NCI-H1092 treated with DMSO at 0.1 percent for 48 hours (cell line): ENCODE results near the gene RAPGEF4.

Experiments
- DNase-seq: peaks from one replicate; lab custom pipeline; 2025; lab: John Stamatoyannopoulos, UW

Gene RAPGEF4

GRCh38 chr2:172905937-172906811 is 170.5 kb downstream of the RAPGEF4 start:
- no peak for DNase-seq

- no peak for DNase-seq
These were observed 172.6 kb downstream of the RAPGEF4 start for GRCh38 chr2:172908275-172908674.

- DNase-seq: no peak
These were observed 173.8 kb downstream of the RAPGEF4 start for GRCh38 chr2:172909454-172909853.

DNA sequence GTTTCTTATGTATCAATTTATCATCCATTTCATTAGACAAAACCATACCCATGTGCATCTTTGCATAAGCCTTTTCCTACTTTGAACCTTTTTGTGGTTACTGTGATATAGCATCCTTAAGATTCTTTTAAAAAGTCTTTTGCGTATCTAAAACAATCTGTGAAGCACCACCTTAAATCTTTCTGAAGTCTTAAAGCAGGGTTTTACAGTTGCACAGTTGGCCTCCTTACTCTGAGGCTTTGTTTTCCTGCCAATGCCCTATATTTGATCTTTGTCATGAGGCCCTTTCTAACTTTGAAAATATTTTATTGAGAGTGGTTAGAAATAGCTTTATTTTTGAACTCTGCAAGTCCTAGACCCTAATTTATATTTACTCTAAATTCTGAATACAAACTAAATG is 176.6 kb downstream of the RAPGEF4 start:
- no peak for DNase-seq

DNA sequence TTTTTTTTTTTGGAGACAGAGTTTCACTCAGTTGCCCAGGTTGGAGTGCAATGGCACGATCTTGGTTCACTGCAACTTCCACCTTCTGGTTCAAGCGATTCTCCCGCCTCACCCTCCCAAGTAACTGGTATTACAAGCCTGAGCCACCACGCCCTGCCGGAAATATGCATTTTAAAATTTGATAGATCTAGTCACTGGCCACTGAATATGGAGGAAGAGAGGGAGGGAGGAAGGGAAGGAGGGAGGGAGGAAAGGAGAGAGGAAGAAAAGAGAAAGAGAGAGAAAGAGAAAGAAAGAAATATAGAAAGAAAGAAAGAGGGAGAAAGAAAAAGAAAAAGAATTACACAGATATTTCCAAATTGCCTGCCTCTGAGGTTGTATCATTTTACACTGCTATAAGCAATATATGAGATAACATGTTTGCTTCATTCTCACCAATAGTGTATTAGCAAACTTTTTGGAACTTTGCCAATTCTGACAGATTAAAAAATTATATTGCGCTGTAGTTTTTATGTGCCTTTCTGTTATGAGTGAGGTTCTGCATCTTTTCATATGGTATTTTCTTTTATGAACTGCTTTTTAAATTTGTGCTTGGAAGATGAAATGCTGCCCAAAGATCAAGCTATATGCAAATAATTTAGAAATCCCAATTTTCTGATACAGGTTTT is 178.8 kb downstream of the RAPGEF4 start:
- no peak for DNase-seq

GRCh38 chr2:172917716-172918115 is 182.1 kb downstream of the RAPGEF4 start:
- no peak for DNase-seq

DNA sequence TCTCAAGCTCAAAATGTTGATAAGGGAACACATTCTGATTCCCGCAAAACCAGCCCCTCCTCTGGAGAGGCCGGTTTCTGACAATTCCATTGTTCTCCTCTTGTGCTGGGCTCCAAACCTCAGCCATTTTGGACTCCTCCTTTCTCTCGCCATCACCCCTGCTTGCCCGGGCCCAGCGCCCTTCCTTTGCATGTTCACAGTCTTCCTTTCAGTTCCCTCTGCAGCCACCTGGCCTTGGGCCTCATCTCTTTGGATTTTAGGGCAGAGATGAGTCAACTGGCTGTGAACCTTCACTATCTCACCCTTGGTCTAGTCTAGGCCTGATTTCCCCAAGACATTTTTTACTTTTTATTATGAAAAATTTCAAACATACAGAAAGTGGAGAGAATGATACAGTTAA is 184.1 kb downstream of the RAPGEF4 start:
- DNase-seq: no peak

GRCh38 chr2:172921532-172922236 is 186.0 kb downstream of the RAPGEF4 start:
- no peak for DNase-seq

DNA sequence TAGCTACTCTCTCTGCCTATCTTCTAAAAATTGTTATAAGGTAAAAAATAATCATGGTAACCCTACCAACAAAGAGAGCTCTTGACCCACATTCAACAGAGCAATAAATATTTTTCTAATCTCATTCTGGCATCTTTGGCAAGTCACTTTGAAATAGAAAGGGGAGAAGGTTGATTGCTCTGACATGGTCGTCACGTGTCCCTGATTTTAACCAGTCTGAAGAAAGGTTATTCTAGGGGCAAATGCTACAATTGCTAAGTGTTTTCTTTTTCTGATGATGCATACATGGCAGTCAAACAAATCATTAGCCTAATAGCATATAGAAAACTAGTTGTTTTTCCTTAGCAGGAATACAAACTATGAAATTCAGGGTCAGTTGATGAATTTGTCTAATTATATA is 186.7 kb downstream of the RAPGEF4 start:
- no peak for DNase-seq

DNA sequence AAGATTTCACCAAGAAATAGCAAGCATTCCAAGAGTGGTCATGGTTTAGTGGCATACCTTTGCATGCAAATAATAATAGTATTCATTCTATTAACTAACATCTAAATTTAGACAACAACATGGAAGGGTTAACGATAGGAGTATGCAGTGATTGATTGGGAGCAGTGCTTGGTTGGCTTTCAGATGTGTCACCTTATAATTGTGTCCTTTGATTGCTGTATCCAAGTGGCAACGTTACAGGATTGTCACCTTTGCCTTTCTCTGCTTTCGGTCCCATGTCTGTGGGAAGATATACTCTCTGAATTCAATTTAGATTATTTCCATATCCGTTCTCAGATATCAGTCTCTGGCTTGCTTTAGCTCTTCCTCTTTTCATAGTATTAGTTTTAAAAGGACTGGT is 187.2 kb downstream of the RAPGEF4 start:
- DNase-seq: no peak

GRCh38 chr2:172924097-172924660 is 188.5 kb downstream of the RAPGEF4 start:
- DNase-seq: no peak

GRCh38 chr2:172925600-172925999 is 190.0 kb downstream of the RAPGEF4 start:
- DNase-seq: no peak

- no peak for DNase-seq
These were observed 191.4 kb downstream of the RAPGEF4 start for GRCh38 chr2:172926785-172927640.

DNA sequence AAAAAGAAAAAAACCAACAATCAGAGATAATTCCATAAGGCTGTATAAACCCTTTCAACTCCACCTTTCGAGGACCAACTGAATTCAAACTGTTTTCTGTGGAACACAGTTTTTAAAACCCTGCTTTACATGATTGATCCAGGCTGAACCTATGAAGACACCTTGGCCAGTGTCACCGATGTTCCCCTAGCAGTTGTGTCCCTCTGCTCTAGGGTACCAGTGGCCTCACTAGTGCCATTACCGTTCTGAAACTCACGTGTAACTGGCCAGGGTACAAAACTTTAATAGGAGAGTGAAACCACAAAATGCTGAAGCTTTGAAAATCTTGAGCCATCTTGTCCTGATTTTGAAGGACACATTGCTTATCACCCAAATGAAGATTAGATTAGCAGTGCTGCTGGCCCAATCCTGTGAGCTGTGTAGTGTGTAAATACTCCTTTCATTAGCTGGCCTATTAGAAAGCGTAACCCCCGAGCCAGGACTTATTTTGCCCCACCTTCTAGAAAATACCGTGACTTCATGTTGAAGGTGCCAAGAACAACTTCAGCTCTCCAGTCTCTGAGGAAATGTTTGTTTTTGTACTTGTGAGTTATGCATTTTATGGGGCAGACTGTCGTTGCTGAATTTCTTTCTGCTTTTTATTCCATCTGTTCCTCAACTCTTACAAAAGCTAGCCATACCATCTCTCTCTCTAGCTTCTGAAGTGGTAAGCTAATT is 192.2 kb downstream of the RAPGEF4 start:
- no peak for DNase-seq

- no peak for DNase-seq
These were observed 193.1 kb downstream of the RAPGEF4 start for GRCh38 chr2:172928756-172929155.

- DNase-seq: no peak
These were observed 194.0 kb downstream of the RAPGEF4 start for GRCh38 chr2:172929644-172930043.

- no peak for DNase-seq
These were observed 195.2 kb downstream of the RAPGEF4 start for GRCh38 chr2:172930871-172931255.

- DNase-seq: no peak
These were observed 195.7 kb downstream of the RAPGEF4 start for GRCh38 chr2:172931256-172931894.

DNA sequence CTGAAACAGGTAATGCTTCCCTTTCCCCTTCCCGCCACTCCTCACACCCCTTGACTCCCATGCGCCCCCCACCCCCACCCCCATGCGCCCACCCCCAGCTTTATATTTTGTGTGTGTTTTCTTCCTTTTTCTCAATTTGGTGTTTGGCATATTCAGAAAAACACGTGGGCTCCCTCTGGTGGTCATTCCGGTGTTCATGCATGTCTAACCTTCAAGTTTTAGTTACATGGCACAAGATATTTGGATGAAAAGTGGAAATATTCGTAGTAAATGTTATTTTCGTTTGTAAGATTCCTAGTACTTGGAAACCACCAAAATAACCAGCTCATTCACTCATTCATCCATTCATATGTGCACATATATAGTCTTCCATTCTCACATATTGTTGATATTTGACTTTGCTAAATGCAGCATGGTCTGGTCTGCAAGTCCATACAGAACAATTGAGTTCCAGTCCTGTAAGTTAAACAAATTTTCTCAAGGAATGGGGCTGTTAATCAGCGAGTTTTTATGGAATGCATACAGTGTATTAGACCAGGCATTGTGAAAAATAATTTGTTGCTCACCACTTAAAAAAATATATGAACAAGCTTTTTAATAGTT is 196.4 kb downstream of the RAPGEF4 start:
- peak; percentile 46 for DNase-seq
